Measurements from ENCODE around the gene GNL3.
A peak's percentile ranks its signal among the peaks of the same experiment; 100 is the strongest.
"Not testable (repeated sequence)": the region's sequence is repeated elsewhere in the genome, so short reads cannot be mapped to it uniquely, and the experiment has no call there.

GNL3 gene

GRCh38 chr3:52685709-52686691 is at the start of gene GNL3, which contains the start of gene PBRM1:
Gene GNL3 (plus strand): TSS chr3:52686032. CDS start chr3:52686093, 61 bp downstream.
Gene PBRM1 (minus strand): TSS chr3:52685913.
- DNase-seq = peak; percentile 77

GRCh38 chr3:52636673-52637072 is 49.2 kb upstream of the GNL3 start:
- DNase-seq = no peak

GRCh38 chr3:52645549-52645948 is 40.3 kb upstream of the GNL3 start:
- no peak for DNase-seq

- DNase-seq = no peak
These were observed 36.2 kb upstream of the GNL3 start for GRCh38 chr3:52649461-52650210.

GRCh38 chr3:52650439-52650838 is 35.4 kb upstream of the GNL3 start:
- DNase-seq = no peak

GRCh38 chr3:52651592-52651991 is 34.2 kb upstream of the GNL3 start:
- no peak for DNase-seq

- DNase-seq = no peak
These were observed 29.9 kb upstream of the GNL3 start for GRCh38 chr3:52655895-52656294.

GRCh38 chr3:52660046-52660445 is 25.8 kb upstream of the GNL3 start:
- DNase-seq = no peak

GRCh38 chr3:52663098-52663497 is 22.7 kb upstream of the GNL3 start:
- no peak for DNase-seq

- no peak for DNase-seq
These were observed 15.0 kb upstream of the GNL3 start for GRCh38 chr3:52670621-52671521.

GRCh38 chr3:52671676-52672075 is 14.2 kb upstream of the GNL3 start:
- DNase-seq = no peak

- DNase-seq = not testable (repeated sequence)
These were observed 9.6 kb upstream of the GNL3 start for GRCh38 chr3:52676201-52676600.

- DNase-seq = no peak
These were observed 7.3 kb upstream of the GNL3 start for GRCh38 chr3:52678265-52679198.

- no peak for DNase-seq
These were observed 6.7 kb upstream of the GNL3 start for GRCh38 chr3:52679199-52679538.

- DNase-seq = no peak
These were observed 6.0 kb upstream of the GNL3 start for GRCh38 chr3:52679811-52680210.

GRCh38 chr3:52681596-52681995 is 4.2 kb upstream of the GNL3 start:
- DNase-seq = no peak

- no peak for DNase-seq
These were observed 3.8 kb upstream of the GNL3 start for GRCh38 chr3:52682016-52682415.

- DNase-seq = no peak
These were observed 2.2 kb upstream of the GNL3 start for GRCh38 chr3:52683611-52684010.

- no peak for DNase-seq
These were observed 1.6 kb upstream of the GNL3 start for GRCh38 chr3:52684184-52684583.

- DNase-seq = peak; percentile 41
These were observed 535 bp upstream of the GNL3 start for GRCh38 chr3:52685285-52685708.

- DNase-seq = no peak
These were observed 2.4 kb downstream of the GNL3 start for GRCh38 chr3:52688266-52688665.

GRCh38 chr3:52689151-52689550 is 3.3 kb downstream of the GNL3 start:
- no peak for DNase-seq
